Measurements from ENCODE around the gene IL1RAPL1.

The IL1RAPL1 gene

GRCh38 chrX:29728639-29729038 is 1141.4 kb downstream of the IL1RAPL1 start:
- TF ChIP-seq CTCF (IDR thresholded peaks at IDR 0.05), result no peak

- no peak for TF ChIP-seq CTCF (IDR thresholded peaks at IDR 0.05)
Measured at GRCh38 chrX:29744966-29745365, 1157.7 kb downstream of the IL1RAPL1 start.

GRCh38 chrX:29746326-29746725 is 1159.1 kb downstream of the IL1RAPL1 start:
- no peak for TF ChIP-seq CTCF (IDR thresholded peaks at IDR 0.05)

GRCh38 chrX:29762006-29762405 is 1174.8 kb downstream of the IL1RAPL1 start:
- no peak for TF ChIP-seq CTCF (IDR thresholded peaks at IDR 0.05)

- no peak for TF ChIP-seq CTCF (IDR thresholded peaks at IDR 0.05)
Measured at GRCh38 chrX:29775890-29776289, 1188.6 kb downstream of the IL1RAPL1 start.

GRCh38 chrX:29787656-29788055 is 1200.4 kb downstream of the IL1RAPL1 start:
- no peak for TF ChIP-seq CTCF (IDR thresholded peaks at IDR 0.05)

- TF ChIP-seq CTCF (IDR thresholded peaks at IDR 0.05), result no peak
Measured at GRCh38 chrX:29788991-29789699, 1201.9 kb downstream of the IL1RAPL1 start.

- TF ChIP-seq CTCF (IDR thresholded peaks at IDR 0.05), result no peak
Measured at GRCh38 chrX:29792335-29792734, 1205.1 kb downstream of the IL1RAPL1 start.

All from LNCAP (cell line).